Activated CD8-positive, alpha-beta memory T cell treated with anti-CD3 and anti-CD28 coated beads, Interleukin-2, amount 50 U/mL, for 1 hour (primary cell): ENCODE measurements around the gene SP5.
"Not testable (repeated sequence)": the region's sequence is repeated elsewhere in the genome, so short reads cannot be mapped to it uniquely, and the experiment has no call there.

Source experiments
- DNase-seq: peaks from one replicate; pipeline ENCODE4 v3.0.0-alpha.2; 2020; ENCODE audit errors: extremely low read depth

SP5 gene

DNA sequence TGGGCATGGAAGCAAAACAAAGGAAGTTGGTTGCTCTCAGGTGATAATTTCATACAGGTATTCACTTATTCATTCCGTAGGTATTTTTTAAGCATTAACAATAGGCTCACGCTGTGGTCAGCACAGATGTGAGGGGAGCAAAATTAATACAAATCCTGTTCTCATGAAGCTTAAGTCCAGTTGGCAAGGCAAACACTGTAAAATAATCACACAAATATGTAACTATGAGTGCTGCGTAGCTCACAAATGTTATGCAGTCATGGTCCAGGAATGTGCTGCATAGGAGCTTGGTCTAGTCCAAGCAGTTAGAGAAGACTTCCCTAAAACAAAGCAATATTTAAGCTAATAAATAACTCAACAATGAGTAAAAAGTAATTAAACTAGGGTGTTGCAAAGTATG lies 23.9 kb downstream of the SP5 start:
- DNase-seq: no peak

DNA sequence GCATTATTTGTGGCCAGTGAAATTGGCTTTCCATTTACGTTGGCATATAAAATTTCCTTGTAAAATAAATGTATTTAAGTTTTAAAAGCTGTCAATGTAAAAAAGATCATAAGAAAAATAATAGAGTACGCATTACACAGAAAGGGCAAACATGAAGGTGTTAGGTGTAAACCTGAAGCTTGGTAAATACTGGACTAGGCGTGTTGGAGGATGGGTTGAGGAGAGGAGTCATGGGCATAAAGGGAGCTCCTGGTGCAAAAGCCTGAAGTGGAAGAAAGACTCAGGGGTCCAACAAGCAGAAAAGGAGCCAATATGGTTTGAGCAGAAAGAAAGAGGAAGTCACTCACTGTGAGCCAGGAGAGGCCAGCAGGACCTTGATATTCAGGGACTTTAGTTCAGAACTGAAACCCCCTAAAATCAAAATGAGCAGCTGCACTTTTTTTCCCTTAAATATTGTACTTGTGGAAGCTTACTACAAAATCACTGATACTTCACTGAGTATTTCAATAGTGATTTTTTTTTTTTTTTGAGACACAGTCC lies 24.4 kb downstream of the SP5 start:
- no peak for DNase-seq

DNA sequence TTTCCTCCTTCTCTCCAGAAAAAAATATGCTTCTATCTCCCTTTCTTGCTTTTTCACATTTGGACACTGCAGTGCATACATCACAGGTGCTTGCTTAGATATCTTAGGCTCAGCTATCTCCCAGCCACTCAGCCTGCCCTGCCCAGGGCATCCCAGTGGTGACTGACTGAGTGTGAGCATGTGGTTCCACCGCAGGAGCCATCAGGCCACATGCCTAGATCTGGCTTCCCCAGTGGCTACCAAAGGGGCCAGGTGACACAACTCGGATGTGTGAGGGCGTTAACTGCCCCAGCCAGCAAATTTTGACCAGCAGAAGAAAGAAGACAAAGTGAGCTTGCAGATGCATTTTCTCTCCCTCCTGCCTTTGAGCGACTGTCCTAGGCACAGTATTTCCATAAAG lies 25.5 kb downstream of the SP5 start:
- no peak for DNase-seq

DNA sequence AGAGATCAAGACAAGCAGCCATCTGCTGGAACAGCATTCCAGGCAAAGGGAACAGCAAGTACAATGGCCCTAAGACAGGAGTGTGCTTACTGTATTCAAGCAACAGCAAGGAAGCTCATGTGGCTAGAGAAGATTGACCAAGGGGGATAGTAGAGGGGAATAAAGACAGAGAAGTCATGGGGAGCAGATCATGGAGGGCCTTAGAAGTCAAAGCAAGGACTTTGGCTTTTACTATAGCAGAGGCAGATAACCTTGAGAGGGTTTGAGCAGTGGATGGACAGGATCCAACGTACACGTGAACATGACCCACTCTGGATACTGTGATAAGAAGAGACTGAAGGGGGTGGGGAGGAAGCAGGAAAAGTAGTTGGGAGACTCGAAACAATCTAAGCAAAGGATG lies 26.9 kb downstream of the SP5 start:
- DNase-seq: no peak

DNA sequence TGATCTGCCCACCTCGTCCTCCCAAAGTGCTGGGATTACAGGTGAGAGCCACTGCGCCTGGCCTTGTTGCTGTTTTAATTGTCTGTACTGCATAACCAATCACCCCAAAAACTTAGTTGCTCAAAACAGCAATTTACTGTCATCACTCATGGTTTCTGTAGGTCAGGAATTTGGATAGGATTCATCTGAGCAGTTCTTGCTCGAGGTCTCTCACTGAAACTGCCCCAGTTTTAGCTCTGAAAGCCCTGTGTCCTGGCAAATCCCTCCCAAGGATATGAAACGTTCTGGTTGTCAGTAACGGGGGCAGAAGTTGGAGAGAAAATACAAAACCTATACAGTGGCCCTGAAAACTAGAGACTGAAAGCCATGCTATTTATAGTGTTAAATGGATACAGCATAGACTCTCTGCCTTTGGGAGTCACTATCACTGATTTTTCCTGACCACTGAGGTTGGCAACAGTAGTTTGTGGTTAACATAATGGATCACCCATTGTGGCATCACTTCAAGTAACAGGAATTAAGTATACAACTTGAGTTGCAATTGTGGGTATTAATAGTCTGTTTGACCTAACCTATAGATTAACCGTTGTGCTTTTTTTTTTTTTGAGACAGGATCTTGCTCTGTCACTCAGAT lies 27.9 kb downstream of the SP5 start:
- DNase-seq: no peak

DNA sequence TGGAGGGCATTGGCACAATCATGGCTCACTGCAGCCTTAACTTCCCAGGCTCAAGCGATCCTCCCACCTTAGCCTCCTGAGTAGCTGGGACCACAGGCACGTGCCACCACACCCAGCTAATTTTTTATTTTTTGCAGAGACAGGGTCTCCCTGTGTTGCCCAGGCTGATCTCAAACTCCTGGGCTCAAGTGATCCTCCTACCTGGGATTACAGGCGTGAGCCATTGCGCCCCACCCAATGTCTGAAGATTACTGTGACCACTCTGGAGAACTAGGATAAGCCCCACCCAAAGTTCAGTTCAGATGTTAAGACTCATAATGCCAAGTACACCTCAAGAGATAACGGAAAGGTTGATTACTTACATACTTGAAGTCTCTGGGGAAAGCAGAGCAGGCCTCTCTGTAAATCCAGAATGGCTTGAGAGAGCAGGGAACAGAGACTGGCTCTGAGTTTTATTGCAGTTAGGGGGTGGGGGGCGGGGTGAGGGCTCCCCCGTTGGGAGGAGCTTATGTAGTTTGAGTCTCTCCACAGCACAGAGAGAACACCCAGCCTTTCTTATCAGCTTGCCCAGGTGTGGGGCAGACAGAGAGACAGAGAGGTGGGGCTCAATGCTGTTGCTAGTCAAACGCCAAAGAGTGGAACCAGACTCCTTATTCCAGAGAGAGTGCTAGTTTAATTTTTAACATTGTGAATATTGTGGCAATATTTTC lies 28.5 kb downstream of the SP5 start:
- no peak for DNase-seq

DNA sequence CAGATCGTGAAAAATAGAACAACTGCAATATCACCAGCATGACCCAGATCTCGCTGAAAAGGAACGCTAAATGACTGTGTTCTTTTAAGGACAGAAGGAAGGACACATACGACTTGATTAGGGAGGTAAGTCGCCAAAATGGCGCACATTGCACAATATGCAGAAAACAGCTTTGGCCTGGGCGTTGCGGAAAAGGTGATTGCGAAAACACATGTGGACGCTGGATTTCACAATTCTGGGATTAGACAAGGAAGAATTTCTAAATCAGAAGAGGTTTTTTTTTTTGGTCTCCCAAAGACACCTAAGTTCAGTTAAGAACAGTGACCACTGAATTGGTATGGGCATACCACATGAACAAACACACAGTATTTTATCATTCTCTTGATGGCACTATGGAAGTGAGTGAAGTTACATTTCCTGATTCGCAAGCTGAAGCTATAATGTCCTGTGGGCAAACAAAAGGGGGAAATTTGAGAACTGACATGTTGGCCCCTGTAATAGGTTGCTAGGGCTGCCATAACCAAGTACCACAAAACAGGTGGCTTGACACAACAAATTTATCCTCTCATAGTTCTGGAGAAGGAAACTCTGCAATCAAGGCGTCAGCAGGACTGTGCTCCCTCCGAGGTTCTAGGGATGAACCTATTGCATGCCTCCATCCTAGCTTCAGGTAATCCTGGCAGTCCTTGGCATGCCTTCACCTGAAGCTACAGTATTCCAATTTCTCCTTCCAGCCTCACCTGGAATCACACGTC lies 29.3 kb downstream of the SP5 start:
- no peak for DNase-seq

DNA sequence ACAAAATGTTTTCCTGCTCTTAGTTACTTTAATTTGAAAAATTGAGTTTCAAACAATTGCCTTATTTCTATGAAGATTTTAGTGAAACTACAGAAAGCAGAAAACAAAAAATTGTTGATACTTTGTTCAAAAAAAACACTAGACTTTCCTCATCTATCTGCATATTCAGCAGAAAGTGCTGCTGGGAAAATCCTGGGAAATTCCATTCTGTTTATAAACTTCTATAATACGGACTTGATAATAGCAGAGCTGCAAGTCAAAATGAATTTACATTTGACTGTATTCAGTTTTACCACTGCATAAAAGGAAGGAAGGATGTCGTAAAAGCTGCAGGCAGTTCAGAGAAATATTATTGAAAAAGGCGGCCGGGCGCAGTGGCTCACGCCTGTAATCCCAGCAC lies 30.2 kb downstream of the SP5 start:
- DNase-seq: no peak

DNA sequence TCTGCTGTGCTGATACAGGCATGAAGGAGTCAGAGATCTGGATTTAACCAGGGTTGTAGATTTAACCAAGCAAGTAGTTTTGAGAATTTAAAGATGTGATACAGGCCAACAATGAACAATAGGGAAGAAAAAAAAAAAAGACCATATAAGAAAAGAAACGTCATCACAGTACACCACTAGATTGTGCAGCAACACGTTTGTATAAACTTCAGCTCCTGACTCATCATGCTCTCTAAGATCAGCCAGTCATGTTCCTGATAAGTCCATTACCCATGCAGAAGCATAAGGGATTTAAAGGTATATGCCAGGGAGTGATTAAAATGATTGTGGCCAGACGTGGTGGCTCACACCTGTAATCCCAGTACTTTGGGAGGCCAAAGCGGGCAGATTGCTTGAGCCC lies 32.8 kb downstream of the SP5 start:
- no peak for DNase-seq

DNA sequence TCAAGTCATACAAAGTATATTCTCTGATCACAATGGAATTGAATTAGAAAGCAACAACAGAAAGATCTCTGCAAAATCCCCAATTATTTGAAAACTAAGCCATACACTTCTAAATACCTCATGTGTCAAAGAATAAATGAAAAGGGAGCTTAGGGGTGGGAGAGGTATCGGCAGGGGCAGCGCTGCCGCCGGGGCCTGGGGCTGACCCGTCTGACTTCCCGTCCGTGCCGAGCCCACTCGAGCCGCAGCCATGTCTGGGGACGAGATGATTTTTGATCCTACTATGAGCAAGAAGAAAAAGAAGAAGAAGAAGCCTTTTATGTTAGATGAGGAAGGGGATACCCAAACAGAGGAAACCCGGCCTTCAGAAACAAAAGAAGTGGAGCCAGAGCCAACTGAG lies 36.4 kb downstream of the SP5 start:
- not testable (repeated sequence) for DNase-seq

DNA sequence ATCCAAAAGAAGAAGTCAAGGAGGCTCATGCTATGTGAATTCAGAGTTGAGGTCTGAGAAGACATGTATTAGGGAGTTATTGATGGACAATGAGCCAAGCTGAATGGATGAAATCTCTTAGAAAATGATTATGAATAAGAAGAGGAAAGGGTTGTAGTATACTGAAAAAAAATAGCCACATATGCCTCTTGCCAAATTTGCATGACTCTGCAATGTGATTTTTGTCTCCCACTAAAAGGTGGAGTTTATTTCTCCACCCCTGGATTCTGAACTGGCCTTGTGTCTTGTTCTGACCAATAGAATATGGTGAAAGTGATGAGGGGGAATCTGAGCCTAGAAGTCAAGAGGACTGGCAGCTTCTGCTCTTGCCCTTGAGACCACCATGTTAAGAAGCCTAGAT lies 46.4 kb downstream of the SP5 start:
- DNase-seq: no peak

DNA sequence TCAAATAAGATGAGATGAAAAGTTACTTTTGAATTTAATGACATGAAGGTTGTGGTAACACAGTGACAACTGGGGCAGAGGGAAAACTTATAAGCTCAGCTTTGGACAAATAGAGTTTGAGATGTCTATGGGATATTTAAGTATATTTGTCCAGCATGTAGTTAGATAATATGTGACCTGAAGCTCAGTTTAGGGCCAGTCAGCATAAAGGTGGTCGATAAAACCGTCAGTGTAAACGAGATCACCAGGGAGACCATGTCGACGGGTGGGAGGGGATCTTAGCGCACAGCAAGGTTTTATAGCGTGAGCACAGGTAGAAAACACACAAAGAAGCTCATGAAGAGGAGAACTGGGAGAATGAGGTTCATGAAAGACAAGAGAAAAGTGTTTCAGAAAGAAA lies 47.6 kb downstream of the SP5 start:
- no peak for DNase-seq

DNA sequence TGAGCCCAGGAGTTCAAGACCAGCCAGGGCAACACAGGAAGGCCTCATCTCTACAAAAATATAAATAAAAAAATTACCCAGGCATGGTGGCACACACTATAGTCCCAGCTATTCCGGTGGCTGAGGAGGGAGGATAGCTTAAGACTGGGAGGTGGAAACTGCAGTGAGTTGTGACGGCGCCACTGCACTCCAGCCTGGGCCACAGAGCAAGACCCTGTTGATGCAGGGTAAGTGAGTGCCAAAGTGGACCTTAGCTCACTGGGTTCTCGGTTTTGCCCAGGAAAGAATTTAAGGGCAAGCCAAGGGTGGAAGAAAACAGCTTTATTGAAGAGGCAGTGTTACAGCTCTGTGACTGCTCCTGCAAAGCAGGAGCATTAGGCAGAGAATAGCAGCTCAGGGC lies 48.1 kb downstream of the SP5 start:
- DNase-seq: no peak

DNA sequence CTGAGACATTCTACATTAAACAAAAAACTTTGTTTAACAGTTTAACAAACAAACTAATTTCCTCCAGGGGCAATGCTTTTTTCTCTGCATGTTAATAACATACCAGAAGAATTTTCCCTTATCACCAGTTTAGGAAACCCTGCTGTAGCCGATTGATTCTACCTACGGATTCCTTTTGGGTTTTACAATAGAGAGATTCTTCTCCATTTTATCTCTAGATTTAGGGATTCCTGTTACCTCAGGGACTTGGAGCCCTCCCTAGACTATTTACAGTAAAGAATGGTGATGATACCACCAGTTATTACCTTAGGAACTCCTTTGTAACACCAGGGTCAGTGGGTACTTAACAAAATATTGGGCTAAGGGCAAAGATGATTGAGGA lies 49.7 kb downstream of the SP5 start:
- no peak for DNase-seq

DNA sequence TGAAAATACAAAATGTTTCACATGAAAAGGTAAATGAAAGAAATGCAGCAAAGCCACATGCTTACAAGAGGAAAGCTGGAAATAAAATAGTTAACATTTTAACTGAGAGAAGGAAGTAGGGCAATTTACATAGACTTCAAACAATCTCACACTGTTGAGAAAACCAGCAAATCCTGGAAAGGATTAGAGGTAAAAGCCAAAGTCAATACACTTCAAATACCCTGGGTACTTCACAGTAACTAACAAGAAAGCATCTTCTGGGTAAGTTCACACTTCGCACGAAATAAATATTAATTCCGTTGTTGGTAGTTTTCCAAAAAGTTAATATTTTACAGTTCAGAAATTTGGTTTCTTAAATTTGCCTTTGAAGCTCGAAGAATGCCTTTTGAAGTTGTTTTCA lies 51.6 kb downstream of the SP5 start:
- no peak for DNase-seq
